ENCODE data around the gene ACTR2. TPM values are rescaled to one million over a fixed set of nuclear protein-coding genes. Genes with fewer than 3 reads are reported as not detected.

The ACTR2 gene
- total and polyA plus RNA-seq, 10 donors, result 106 to 348 (median 193) TPM

- DNase-seq, result no peak
- intact Hi-C loops (cut with DNase I; ENCODE audit: low total_unique reads), result no loop called here
- H3K27me3 ChIP-seq (replicated peaks in 1 of 7), result no peaks in the 10 kb centered on the region
- no peak overlapping the region for H3K27ac ChIP-seq
- peaks cover 0 to 73% (median 41%) of the 10 kb centered on the region in 6 donors for H3K36me3 ChIP-seq
- peaks cover 0 to 9% (median 4%) of the 10 kb centered on the region in 6 donors for H3K4me1 ChIP-seq
- no peaks in the 10 kb centered on the region for H3K9me3 ChIP-seq
- H3K4me3 ChIP-seq, result no peak overlapping the region
- no peak for TF ChIP-seq CTCF (IDR thresholded peaks at IDR 0.05 in 8 of 11, conservative IDR thresholded peaks at IDR 0.05 in 3 of 11)
- no peak for TF ChIP-seq POLR2A (IDR thresholded peaks at IDR 0.05)
- TF ChIP-seq POLR2AphosphoS5 (IDR thresholded peaks at IDR 0.05), result peak in 1 of 3 donors; percentile 3
- 94 to 98% (median 97%) methylated on average over 8 of the region's 8 CpGs for WGBS, 5 donors
These were observed 45.7 kb downstream of the ACTR2 start for GRCh38 chr2:65273344-65273743.

GRCh38 chr2:65275141-65275915 is 47.7 kb downstream of the ACTR2 start:
- Histone ChIP-seq H3K9me3 (no peaks in the 10 kb centered on the region), H3K36me3 (peaks cover 0 to 53% (median 25%) of the 10 kb centered on the region in 6 donors), H3K27me3 (replicated peaks in 1 of 7) (no peaks in the 10 kb centered on the region), H3K4me3 (no peak overlapping the region), H3K4me1 (peaks cover 0 to 20% (median 13%) of the 10 kb centered on the region in 6 donors), H3K27ac (no peak overlapping the region)
- intact Hi-C loops (cut with DNase I; ENCODE audit: low total_unique reads), result no loop called here
- TF ChIP-seq POLR2AphosphoS5 (IDR thresholded peaks at IDR 0.05) (no peak), POLR2A (IDR thresholded peaks at IDR 0.05) (no peak), CTCF (IDR thresholded peaks at IDR 0.05 in 8 of 11, conservative IDR thresholded peaks at IDR 0.05 in 3 of 11) (no peak)
- DNase-seq, result no peak
- WGBS, 5 donors, result 63 to 76% (median 65%) methylated on average over 4 of the region's 4 CpGs

GRCh38 chr2:65276609-65277008 is 49.0 kb downstream of the ACTR2 start:
- peaks cover 0 to 20% (median 13%) of the 10 kb centered on the region in 6 donors for H3K4me1 ChIP-seq
- TF ChIP-seq POLR2A (IDR thresholded peaks at IDR 0.05), result no peak
- peak in 1 of 3 donors; percentile 20 for TF ChIP-seq POLR2AphosphoS5 (IDR thresholded peaks at IDR 0.05)
- no peak for DNase-seq
- H3K9me3 ChIP-seq, result no peaks in the 10 kb centered on the region
- H3K27ac ChIP-seq, result no peak overlapping the region
- intact Hi-C loops (cut with DNase I; ENCODE audit: low total_unique reads), result no loop called here
- no peak overlapping the region for H3K4me3 ChIP-seq
- H3K36me3 ChIP-seq, result peaks cover 0 to 40% (median 18%) of the 10 kb centered on the region in 6 donors
- H3K27me3 ChIP-seq (replicated peaks in 1 of 7), result no peaks in the 10 kb centered on the region
- 70 to 90% (median 78%) methylated on average over 5 of the region's 5 CpGs for WGBS, 5 donors

GRCh38 chr2:65277118-65277517 is 49.5 kb downstream of the ACTR2 start:
- H3K9me3 ChIP-seq, result no peaks in the 10 kb centered on the region
- intact Hi-C loops (cut with DNase I; ENCODE audit: low total_unique reads), result no loop called here
- TF ChIP-seq CTCF (IDR thresholded peaks at IDR 0.05 in 8 of 11, conservative IDR thresholded peaks at IDR 0.05 in 3 of 11) (no peak), POLR2AphosphoS5 (IDR thresholded peaks at IDR 0.05) (no peak), POLR2A (IDR thresholded peaks at IDR 0.05) (no peak)
- DNase-seq, result no peak
- no peak overlapping the region for H3K4me3 ChIP-seq
- 80 to 93% (median 87%) methylated on average over 3 of the region's 3 CpGs for WGBS, 5 donors
- peaks cover 0 to 35% (median 13%) of the 10 kb centered on the region in 6 donors for H3K36me3 ChIP-seq
- peaks cover 0 to 20% (median 13%) of the 10 kb centered on the region in 6 donors for H3K4me1 ChIP-seq
- no peak overlapping the region for H3K27ac ChIP-seq
- H3K27me3 ChIP-seq (replicated peaks in 1 of 7), result no peaks in the 10 kb centered on the region

Data from spleen (tissue), 11 donors.